Measurements from ENCODE around the gene CNTN1. TPM values are rescaled to one million over a fixed set of nuclear protein-coding genes. Genes with fewer than 3 reads are reported as not detected.

The CNTN1 gene
- total and polyA plus RNA-seq, 2 of the 4 experiments (the other 2 are of a cell fraction): 0.10 to 0.18 TPM

- no peaks in the 10 kb centered on the region for H4K20me1 ChIP-seq (ENCODE audit: insufficient read depth, low read length)
- WGBS, 2 experiments (ENCODE audit: extremely low coverage in 2 of 2, insufficient read length in 1 of 2): no CpG with 5 or more reads among the region's 2 CpGs
- intact Hi-C loops (cut with micrococcal nuclease) (no loop called here), dilution Hi-C loops (cut with HindIII; ENCODE audit: low sequenced_read_pairs, unreplicated experiment) (no loop called here), in situ Hi-C loops (cut with MboI; ENCODE audit: low sequenced_read_pairs) (no loop called here)
- no TSS peak for BruUV-seq (replicated peaks)
- H3K27me3 ChIP-seq (ENCODE audit: control insufficient read depth, insufficient read depth, low read length): no peaks in the 10 kb centered on the region
- DNase-seq (no peak), ATAC-seq (ENCODE audit: low read depth) (no peak)
- H4K91ac ChIP-seq (ENCODE audit: insufficient read depth, low read depth, low read length): no peak overlapping the region
- H3K4ac ChIP-seq (ENCODE audit: low read depth, low read length): no peak overlapping the region
- no peaks in the 10 kb centered on the region for H3K4me1 ChIP-seq (ENCODE audit: control insufficient read depth, insufficient read depth, low read length)
- no peak overlapping the region for H3K14ac ChIP-seq (replicated peaks; ENCODE audit: low read depth, low read length)
- H3K23ac ChIP-seq (ENCODE audit: low read depth, low read length): no peak overlapping the region
- H3K9me1 ChIP-seq (ENCODE audit: insufficient read depth, low read length): no peaks in the 10 kb centered on the region
- CTCF ChIA-PET: interaction anchor here (0.6 kb wide), 1 partner anchor 886 kb away, joined by 5 read pairs; no protein-coding TSS in a partner anchor
- no peak overlapping the region for H2AK5ac ChIP-seq (ENCODE audit: low read depth, low read length)
- H2AFZ ChIP-seq (replicated peaks; ENCODE audit: low read length, poor library complexity): no peak overlapping the region
- H3K56ac ChIP-seq (ENCODE audit: extremely low read depth, insufficient read depth, low read length): no peak overlapping the region
- H2BK120ac ChIP-seq (ENCODE audit: low read depth, low read length): no peak overlapping the region
- H3K9ac ChIP-seq (ENCODE audit: low read depth, low read length): no peak overlapping the region
- H2BK20ac ChIP-seq (ENCODE audit: low read depth, low read length): no peak overlapping the region
- H3K36me3 ChIP-seq (ENCODE audit: control insufficient read depth, insufficient read depth, low read length): no peaks in the 10 kb centered on the region
- no peak overlapping the region for H3K4me3 ChIP-seq (ENCODE audit: insufficient read depth, low read depth, low read length)
- no peak overlapping the region for H2AK9ac ChIP-seq (replicated peaks; ENCODE audit: low read depth, low read length, poor library complexity)
- TF ChIP-seq, protein P1, sequence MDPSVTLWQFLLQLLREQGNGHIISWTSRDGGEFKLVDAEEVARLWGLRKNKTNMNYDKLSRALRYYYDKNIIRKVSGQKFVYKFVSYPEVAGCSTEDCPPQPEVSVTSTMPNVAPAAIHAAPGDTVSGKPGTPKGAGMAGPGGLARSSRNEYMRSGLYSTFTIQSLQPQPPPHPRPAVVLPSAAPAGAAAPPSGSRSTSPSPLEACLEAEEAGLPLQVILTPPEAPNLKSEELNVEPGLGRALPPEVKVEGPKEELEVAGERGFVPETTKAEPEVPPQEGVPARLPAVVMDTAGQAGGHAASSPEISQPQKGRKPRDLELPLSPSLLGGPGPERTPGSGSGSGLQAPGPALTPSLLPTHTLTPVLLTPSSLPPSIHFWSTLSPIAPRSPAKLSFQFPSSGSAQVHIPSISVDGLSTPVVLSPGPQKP (IDR thresholded peaks at IDR 0.05; ENCODE audit: borderline replicate concordance, low read depth, low read length): no peak
- TF ChIP-seq CEBPB (IDR thresholded peaks at IDR 0.05; ENCODE audit: low read depth, low read length) (no peak), USF2 (IDR thresholded peaks at IDR 0.05; ENCODE audit: low read depth, low read length) (no peak), RFX5 (IDR thresholded peaks at IDR 0.05; ENCODE audit: low read depth, low read length) (no peak), RCOR1 (IDR thresholded peaks at IDR 0.05; ENCODE audit: insufficient replicate concordance, low read length) (no peak), MAZ (IDR thresholded peaks at IDR 0.05; ENCODE audit: borderline replicate concordance, low read depth, low read length) (no peak), CTCF (conservative IDR thresholded peaks at IDR 0.05; ENCODE audit: low read depth, low read length) (no peak), FOS (IDR thresholded peaks at IDR 0.05; ENCODE audit: low read depth, low read length) (no peak), NFE2L2 (IDR thresholded peaks at IDR 0.05; ENCODE audit: low read depth, low read length) (no peak), RAD21 (IDR thresholded peaks at IDR 0.05; ENCODE audit: low read length) (no peak), MAFK (IDR thresholded peaks at IDR 0.05; ENCODE audit: low read depth, low read length) (no peak), MXI1 (IDR thresholded peaks at IDR 0.05; ENCODE audit: borderline replicate concordance, low read depth, low read length) (no peak), POLR2A (IDR thresholded peaks at IDR 0.05; ENCODE audit: low read depth, low read length) (no peak), BHLHE40 (IDR thresholded peaks at IDR 0.05; ENCODE audit: low read depth, low read length) (no peak), CHD1 (IDR thresholded peaks at IDR 0.05; ENCODE audit: low read depth, low read length) (no peak)
- no peak overlapping the region for H4K8ac ChIP-seq (ENCODE audit: low read depth in 2 of 2, low read length in 2 of 2)
- POLR2A ChIA-PET (ENCODE audit: unreplicated experiment): no interaction called here
- no peak overlapping the region for H3K4me2 ChIP-seq (ENCODE audit: low read depth, low read length)
- no peak overlapping the region for H2BK15ac ChIP-seq (ENCODE audit: low read depth, low read length)
- no peak overlapping the region for H3K27ac ChIP-seq (ENCODE audit: insufficient read depth, low read length)
- H2BK5ac ChIP-seq (ENCODE audit: low read depth, low read length, poor library complexity, severe bottlenecking): no peak overlapping the region
- no peak overlapping the region for H4K5ac ChIP-seq (ENCODE audit: low read depth, low read length)
- no peak overlapping the region for H3K18ac ChIP-seq (ENCODE audit: low read depth, low read length)
- no peaks in the 10 kb centered on the region for H3K79me1 ChIP-seq (ENCODE audit: low read depth in 1 of 2, low read length in 2 of 2)
- 0 out of 2 replicates have a peak, but pooled peaks cover 2% of the 10 kb centered on the region for H3K9me3 ChIP-seq (ENCODE audit: control insufficient read depth, insufficient read depth, low read length)
Observed at GRCh38 chr12:40833818-40834217, 141.6 kb downstream of the CNTN1 start.

All from IMR-90 (cell line).